Ammon's horn (tissue), 1 donor: ENCODE measurements around the gene SERBP1.

ENCODE experiments used
- DNase-seq: peaks from one replicate; pipeline ENCODE4 v3.0.0-alpha.2; 2016; ENCODE audit warnings: low spot score

Gene SERBP1

GRCh38 chr1:67359592-67359991 is 70.6 kb downstream of the SERBP1 start:
- DNase-seq = no peak
